Hepatocyte (in vitro differentiated cells): ENCODE measurements around the gene SERPINA5. TPM values are rescaled to one million over a fixed set of nuclear protein-coding genes. Genes with fewer than 3 reads are reported as not detected.

Experiments
- DNase-seq: peaks from one replicate; pipeline ENCODE4 v3.0.0-alpha.2; 2016; ENCODE audit warnings: low spot score
- H2AFZ ChIP-seq: fragments of 200-600 bp; sonication (generic); 2 replicates; pipeline ENCODE4 v1.6.0; 2016; ENCODE audit warnings: antibody characterized with exemption, mild to moderate bottlenecking
- H3K27ac ChIP-seq: fragments of 200-600 bp; sonication (generic); 2 replicates; pipeline ENCODE4 v1.5.1; 2016; ENCODE audit warnings: mild to moderate bottlenecking
- H3K27me3 ChIP-seq: fragments of 200-600 bp; sonication (generic); 2 replicates; pipeline ENCODE4 v1.6.1; 2016
- H3K36me3 ChIP-seq: fragments of 200-600 bp; sonication (generic); replicated peaks from 2 replicates; pipeline ENCODE4 v1.5.1; 2016; ENCODE audit warnings: low read depth; ENCODE audit not compliant: insufficient read depth
- H3K4me1 ChIP-seq: fragments of 200-600 bp; sonication (generic); 2 replicates; pipeline ENCODE4 v1.5.1; 2016; ENCODE audit warnings: mild to moderate bottlenecking, moderate library complexity; ENCODE audit not compliant: insufficient read depth
- H3K4me2 ChIP-seq: fragments of 200-600 bp; sonication (generic); 2 replicates; pipeline ENCODE4 v1.6.0; 2016
- H3K4me3 ChIP-seq: fragments of 200-600 bp; sonication (generic); 2 replicates; pipeline ENCODE4 v1.5.1; 2016; ENCODE audit warnings: mild to moderate bottlenecking
- H3K79me2 ChIP-seq: fragments of 200-600 bp; sonication (generic); 2 replicates; pipeline ENCODE4 v1.6.0; 2017; ENCODE audit warnings: mild to moderate bottlenecking
- H3K9me2 ChIP-seq: fragments of 200-600 bp; sonication (generic); replicated peaks from 2 replicates; pipeline ENCODE4 v1.6.0; 2017; ENCODE audit warnings: mild to moderate bottlenecking; ENCODE audit not compliant: insufficient read depth
- H3K9me3 ChIP-seq: fragments of 200-600 bp; sonication (generic); 2 replicates; pipeline ENCODE4 v1.5.1; 2016; ENCODE audit warnings: low read depth, mild to moderate bottlenecking
- H4K20me1 ChIP-seq: fragments of 200-600 bp; sonication (generic); 2 replicates; pipeline ENCODE4 v1.6.0; 2016; ENCODE audit warnings: mild to moderate bottlenecking; ENCODE audit not compliant: insufficient read depth, poor library complexity, severe bottlenecking
- EZH2 ChIP-seq: fragments of 200-600 bp; sonication (generic); IDR thresholded peaks from 2 replicates; pipeline ENCODE4 v1.6.1; 2016; ENCODE audit warnings: antibody characterized with exemption, mild to moderate bottlenecking, borderline replicate concordance
- EZH2phosphoT487 ChIP-seq: fragments of 200-600 bp; sonication (generic); IDR thresholded peaks from one replicate; pipeline ENCODE4 v1.6.1; 2018; ENCODE audit warnings: antibody characterized with exemption, mild to moderate bottlenecking, low read depth, moderate library complexity; ENCODE audit not compliant: unreplicated experiment, severe bottlenecking
- WGBS: methylation state at CpG from one replicate; pipeline ENCODE4 v1.1.6; 2016; ENCODE audit warnings: low lambda C conversion rate; ENCODE audit errors: missing lambda C conversion rate; 5-methylcytosine and 5-hydroxymethylcytosine counted together
- polyA plus RNA-seq: library from polyadenylated mRNA; unstranded; fragments of >200 nt; fragmentation: Nextera tagmentation; extraction: Ambion mirVana; gene quantifications from 2 replicates; pipeline ENCODE4 v1.2.1, GENCODE V29; 2016
- total RNA-seq: library from RNA; depleted of rRNA; stranded (reverse); fragments of >200 nt; gene quantifications from 2 replicates; pipeline ENCODE4 v1.2.3, GENCODE V29; 2014
- TF ChIP-seq, protein P1 (sequence below): fragments of 200-600 bp; sonication (generic); IDR thresholded peaks from 2 replicates; pipeline ENCODE4 v1.5.1; 2016; ENCODE audit warnings: antibody characterized with exemption, mild to moderate bottlenecking; ENCODE audit not compliant: poor library complexity

Gene SERPINA5
- total and polyA plus RNA-seq, 2 experiments from 2014 or later: 88.8 to 98.7 TPM

- H4K20me1 ChIP-seq: no peaks in the 10 kb centered on the region
- H2AFZ ChIP-seq: no peak overlapping the region
- no peaks in the 10 kb centered on the region for H3K36me3 ChIP-seq
- H3K9me3 ChIP-seq: no peaks in the 10 kb centered on the region
- no peaks in the 10 kb centered on the region for H3K9me2 ChIP-seq
- no peak for DNase-seq
- WGBS: 81% methylated on average over 15 of the region's 15 CpGs
- H3K27ac ChIP-seq: no peak overlapping the region
- TF ChIP-seq, protein P1, sequence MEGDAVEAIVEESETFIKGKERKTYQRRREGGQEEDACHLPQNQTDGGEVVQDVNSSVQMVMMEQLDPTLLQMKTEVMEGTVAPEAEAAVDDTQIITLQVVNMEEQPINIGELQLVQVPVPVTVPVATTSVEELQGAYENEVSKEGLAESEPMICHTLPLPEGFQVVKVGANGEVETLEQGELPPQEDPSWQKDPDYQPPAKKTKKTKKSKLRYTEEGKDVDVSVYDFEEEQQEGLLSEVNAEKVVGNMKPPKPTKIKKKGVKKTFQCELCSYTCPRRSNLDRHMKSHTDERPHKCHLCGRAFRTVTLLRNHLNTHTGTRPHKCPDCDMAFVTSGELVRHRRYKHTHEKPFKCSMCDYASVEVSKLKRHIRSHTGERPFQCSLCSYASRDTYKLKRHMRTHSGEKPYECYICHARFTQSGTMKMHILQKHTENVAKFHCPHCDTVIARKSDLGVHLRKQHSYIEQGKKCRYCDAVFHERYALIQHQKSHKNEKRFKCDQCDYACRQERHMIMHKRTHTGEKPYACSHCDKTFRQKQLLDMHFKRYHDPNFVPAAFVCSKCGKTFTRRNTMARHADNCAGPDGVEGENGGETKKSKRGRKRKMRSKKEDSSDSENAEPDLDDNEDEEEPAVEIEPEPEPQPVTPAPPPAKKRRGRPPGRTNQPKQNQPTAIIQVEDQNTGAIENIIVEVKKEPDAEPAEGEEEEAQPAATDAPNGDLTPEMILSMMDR: no peak
- TF ChIP-seq EZH2phosphoT487 (no peak), EZH2 (no peak)
- no peaks in the 10 kb centered on the region for H3K27me3 ChIP-seq
- H3K4me3 ChIP-seq: no peak overlapping the region
- H3K4me1 ChIP-seq: peaks cover 2% of the 10 kb centered on the region
- no peaks in the 10 kb centered on the region for H3K79me2 ChIP-seq
- H3K4me2 ChIP-seq: no peak overlapping the region
Measured at GRCh38 chr14:94545131-94545841, 35.9 kb upstream of the SERPINA5 start.

DNA sequence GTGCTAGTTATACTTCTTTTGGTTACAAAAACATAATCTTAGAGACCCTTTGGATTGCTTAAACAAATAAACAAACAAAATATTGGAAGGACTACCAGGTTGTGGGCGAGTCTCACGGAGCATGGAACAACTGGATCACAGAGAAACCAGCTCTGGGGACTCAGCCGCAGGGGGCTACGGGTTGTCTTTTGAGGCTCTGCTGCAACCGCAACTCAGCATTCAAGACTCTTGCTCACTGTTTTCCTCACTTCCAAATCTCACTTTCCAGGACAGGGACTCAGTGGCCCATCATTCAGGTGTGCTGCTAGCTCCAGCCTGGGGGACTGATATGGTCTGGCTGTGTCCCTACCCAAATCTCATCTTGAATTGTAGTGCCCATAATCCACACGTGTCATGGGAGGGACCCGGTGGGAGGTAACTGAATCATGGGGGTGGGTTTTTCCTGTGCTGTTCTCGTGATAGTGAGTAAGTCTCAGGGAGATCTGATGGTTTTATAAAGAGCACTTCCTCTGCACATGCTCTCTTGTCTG lies 34.0 kb upstream of the SERPINA5 start:
- Histone ChIP-seq H3K27ac (no peak overlapping the region), H3K36me3 (no peaks in the 10 kb centered on the region), H3K9me3 (no peaks in the 10 kb centered on the region), H3K4me3 (no peak overlapping the region), H3K27me3 (no peaks in the 10 kb centered on the region), H3K79me2 (no peaks in the 10 kb centered on the region), H3K4me1 (no peaks in the 10 kb centered on the region), H2AFZ (no peak overlapping the region), H3K4me2 (no peak overlapping the region), H4K20me1 (no peaks in the 10 kb centered on the region), H3K9me2 (no peaks in the 10 kb centered on the region)
- TF ChIP-seq EZH2: no peak
- TF ChIP-seq, protein P1: no peak
- TF ChIP-seq EZH2phosphoT487: no peak
- DNase-seq: no peak
- WGBS: 89% methylated on average over 8 of the region's 8 CpGs

- H2AFZ ChIP-seq: no peak overlapping the region
- 84% methylated on average over 4 of the region's 4 CpGs for WGBS
- H3K4me2 ChIP-seq: no peak overlapping the region
- H3K4me3 ChIP-seq: no peak overlapping the region
- H3K9me2 ChIP-seq: no peaks in the 10 kb centered on the region
- no peak for DNase-seq
- no peaks in the 10 kb centered on the region for H3K36me3 ChIP-seq
- no peaks in the 10 kb centered on the region for H3K79me2 ChIP-seq
- no peaks in the 10 kb centered on the region for H3K4me1 ChIP-seq
- no peaks in the 10 kb centered on the region for H3K9me3 ChIP-seq
- TF ChIP-seq EZH2phosphoT487 (no peak), EZH2 (no peak)
- TF ChIP-seq, protein P1: no peak
- H3K27me3 ChIP-seq: no peaks in the 10 kb centered on the region
- H3K27ac ChIP-seq: no peak overlapping the region
- H4K20me1 ChIP-seq: no peaks in the 10 kb centered on the region
Measured at GRCh38 chr14:94547726-94548125, 33.5 kb upstream of the SERPINA5 start.
